Colon (tissue), 2 donors: ENCODE results near the gene FOXRED1.
A peak's percentile ranks its signal among the peaks of the same experiment; 100 is the strongest.
"Not testable (repeated sequence)": the region's sequence is repeated elsewhere in the genome, so short reads cannot be mapped to it uniquely, and the experiment has no call there.

ENCODE experiments used
- FAIRE-seq: peaks from 2 replicates; lab custom pipeline; 2012; peaks lifted over from hg19 to GRCh38; lab: Jason Lieb, UNC
- donor health status: control.
- donor health status: control.

Gene FOXRED1

DNA sequence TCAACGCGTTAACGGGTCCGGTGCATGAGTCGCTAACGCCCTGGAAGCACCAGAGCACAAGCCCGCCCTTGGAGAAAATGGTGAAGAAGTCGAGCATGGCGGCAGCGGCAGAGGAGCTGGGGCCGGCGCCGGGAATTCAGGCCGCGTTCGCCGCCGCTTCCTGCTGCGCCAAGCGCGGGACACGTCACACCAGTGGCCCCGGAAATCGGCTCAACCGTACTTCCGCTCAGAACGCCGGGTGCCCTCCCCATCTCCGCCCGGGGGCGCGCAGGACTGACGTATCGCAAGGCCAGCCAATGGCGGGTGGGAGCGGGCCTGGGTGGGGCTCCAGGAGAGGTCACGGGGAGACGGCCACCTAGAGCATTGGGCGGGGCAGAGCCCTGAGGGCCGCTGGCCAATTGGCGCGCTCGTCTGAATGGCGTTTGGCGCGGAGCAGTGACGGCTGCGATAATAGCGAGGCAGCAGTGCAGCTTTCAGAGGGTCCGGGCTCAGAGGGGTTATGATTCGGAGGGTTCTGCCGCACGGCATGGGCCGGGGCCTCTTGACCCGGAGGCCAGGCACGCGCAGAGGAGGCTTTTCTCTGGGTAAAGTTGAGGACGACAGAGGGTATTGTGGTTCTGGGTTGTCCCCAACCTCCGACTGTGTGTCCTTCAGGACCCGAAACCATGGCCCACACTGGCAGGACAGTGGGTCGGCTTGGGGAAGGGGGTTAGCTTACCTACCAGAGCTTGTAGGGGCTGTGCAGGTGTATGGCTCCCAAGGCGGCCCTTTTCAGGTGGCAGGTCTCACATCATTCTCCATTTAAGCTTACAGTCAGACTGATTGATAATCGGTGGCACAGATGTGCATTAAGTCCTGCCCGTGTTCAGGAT, at the start of gene FOXRED1, which contains the start of gene SRPRA:
Gene FOXRED1 (plus strand): TSS at position 447 of the 872 bp plus-strand sequence. CDS start 53 bp downstream, at position 500.
Gene SRPRA (minus strand): TSS at position 188 of the 872 bp plus-strand sequence. CDS start 91 bp downstream, at position 97.
- FAIRE-seq = peak; percentile 62

- FAIRE-seq = no peak
Measured at GRCh38 chr11:126219547-126219946, 49.4 kb upstream of the FOXRED1 start.

- no peak for FAIRE-seq
Measured at GRCh38 chr11:126224647-126225294, 44.2 kb upstream of the FOXRED1 start.

- no peak for FAIRE-seq
Measured at GRCh38 chr11:126225295-126225665, 43.7 kb upstream of the FOXRED1 start.

GRCh38 chr11:126226334-126227084, 42.4 kb upstream of the FOXRED1 start:
- no peak for FAIRE-seq

DNA sequence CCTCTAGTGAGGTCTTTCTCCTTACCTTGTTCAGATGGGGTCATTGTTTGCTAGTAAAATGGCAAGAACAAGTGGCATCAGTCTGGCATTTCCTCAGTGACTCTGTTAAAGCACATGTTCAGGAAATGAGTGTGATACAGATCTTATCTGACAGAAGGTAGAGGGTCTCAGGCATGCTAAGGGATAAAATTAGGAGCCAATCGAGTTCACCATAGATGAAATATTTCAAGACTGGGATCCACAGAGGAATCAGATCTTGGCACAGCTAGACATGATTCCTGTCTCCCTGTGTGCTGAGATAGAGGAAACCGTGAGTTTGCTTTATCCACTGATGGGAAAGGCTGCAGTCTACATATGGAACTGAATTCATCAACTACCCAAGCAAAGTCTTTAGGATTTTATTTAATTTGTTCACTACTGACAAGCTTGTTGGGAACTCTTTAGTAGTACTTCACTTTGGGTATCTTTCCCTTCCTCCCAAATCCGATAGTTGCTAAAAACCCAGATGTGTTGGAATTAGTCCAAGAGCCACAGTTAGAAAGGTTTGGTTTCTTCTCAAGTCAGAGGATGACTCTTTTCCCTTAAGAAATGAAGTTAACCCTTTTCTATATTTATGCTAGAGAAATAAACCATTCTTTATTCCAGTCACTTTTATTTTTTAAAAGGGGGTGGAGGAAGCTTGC, 39.0 kb upstream of the FOXRED1 start:
- no peak for FAIRE-seq

DNA sequence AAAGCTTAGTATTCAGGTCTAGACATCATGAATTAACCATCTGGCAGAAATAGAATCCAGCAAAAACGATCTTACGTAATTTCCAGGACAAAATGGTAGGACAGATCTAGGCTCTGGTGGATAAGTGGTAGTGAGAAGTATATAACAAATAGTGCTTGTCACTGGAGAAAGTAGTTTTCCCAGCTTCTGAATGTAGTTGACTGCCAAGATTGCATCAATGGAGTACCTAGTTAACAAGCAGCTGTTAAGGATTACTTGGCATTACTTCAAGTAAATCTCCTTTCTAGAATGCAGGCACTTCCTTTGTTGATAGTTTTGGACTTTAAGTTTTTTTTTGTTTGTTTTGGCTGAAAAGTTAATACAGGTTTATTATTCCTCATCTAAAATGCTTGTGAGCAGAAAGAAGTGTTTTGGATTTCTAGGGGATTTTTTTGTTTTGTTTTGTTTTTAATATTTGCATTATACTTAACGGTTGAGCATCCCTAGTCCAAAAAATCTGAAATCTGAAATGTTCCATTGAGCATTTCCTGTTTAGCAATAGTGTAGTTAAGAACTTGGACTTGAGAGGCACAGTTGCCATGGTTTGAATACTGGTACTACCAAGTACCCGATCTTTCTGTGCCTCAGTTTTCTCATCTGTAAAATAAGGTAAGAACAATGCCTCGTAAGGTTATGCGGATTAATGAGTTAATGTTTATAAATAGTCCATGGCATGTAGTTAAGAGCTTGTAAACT, 37.1 kb upstream of the FOXRED1 start:
- no peak for FAIRE-seq

DNA sequence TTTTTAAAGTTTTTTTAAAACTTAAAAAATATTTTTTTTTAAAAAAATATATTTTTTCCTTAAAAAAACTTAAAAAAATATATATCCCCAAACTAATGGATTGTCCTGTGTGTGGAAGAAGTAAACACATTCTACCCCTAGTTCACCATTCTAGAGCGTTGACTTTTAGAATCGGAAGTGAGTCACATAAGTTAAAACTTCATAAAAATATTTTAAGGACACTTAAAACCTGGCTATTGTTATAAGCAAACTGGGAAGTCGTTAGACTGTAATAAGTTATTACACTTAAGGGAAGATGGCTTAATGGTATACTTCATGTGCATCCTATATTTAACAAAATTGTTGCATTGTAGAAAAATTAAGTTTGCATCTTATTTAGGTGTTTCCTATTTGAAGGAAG, 36.3 kb upstream of the FOXRED1 start:
- FAIRE-seq = no peak

- FAIRE-seq = no peak
Measured at GRCh38 chr11:126233391-126233790, 35.6 kb upstream of the FOXRED1 start.

GRCh38 chr11:126246636-126247035, 22.3 kb upstream of the FOXRED1 start:
- no peak for FAIRE-seq

GRCh38 chr11:126253265-126253664, 15.7 kb upstream of the FOXRED1 start:
- FAIRE-seq = no peak

- no peak for FAIRE-seq
Measured at GRCh38 chr11:126254819-126255218, 14.1 kb upstream of the FOXRED1 start.

DNA sequence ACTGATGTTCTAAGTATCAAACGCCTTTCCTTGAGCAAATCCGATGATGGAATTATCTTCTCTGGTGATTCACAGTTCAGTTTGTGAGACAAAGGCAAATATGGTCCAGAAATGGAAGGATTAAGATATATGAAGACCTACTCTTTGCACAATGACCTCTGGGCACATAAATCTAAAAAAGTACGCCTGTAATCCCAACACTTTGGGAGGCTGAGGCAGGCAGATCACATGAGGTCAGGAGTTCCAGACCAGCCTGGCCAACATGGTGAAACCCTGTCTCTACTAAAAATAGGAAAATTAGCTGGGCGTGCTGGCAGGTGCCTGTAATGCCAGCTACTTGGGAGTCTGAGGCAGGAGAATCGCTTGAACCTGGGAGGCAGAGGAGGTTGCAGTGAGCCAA, 13.4 kb upstream of the FOXRED1 start:
- not testable (repeated sequence) for FAIRE-seq

DNA sequence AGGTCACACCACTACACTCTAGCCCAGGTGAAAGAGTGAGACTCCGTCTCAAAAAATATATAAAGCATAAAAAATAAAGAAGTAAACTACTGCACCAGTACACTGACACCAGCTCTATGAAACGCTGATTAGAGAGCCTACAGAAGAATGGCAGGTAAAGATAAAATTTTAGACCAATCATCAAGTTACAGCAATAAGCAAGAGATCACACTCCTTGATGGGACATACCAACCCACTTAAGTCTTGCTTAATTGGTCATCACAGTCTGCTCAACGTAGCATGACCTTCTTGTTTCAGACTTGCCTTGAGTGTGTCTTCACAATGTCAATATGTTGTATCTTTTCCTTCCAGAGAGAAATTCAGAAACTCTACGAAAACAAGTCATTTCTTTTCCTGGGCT, 12.7 kb upstream of the FOXRED1 start:
- FAIRE-seq = no peak

DNA sequence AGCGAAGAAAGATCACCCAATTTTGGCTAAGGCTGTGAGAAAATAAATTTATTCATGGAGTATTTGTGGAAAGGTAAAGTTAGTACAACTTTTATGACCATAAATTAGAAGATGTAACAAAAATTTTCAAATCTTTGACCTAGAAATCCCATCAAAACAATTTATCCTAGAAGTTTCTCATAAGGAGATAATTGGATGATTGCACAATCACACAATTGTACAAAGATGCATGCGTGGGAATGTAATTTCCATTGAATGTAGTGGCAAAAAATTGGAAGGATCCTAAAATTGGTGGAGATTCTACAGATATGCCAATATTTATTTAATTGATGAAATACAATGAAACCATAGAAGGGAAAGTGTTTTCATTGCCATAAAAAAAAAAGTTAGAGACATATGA, 11.8 kb upstream of the FOXRED1 start:
- FAIRE-seq = no peak

GRCh38 chr11:126257764-126258163, 11.2 kb upstream of the FOXRED1 start:
- FAIRE-seq = no peak

- FAIRE-seq = no peak
Measured at GRCh38 chr11:126262216-126262615, 6.7 kb upstream of the FOXRED1 start.

DNA sequence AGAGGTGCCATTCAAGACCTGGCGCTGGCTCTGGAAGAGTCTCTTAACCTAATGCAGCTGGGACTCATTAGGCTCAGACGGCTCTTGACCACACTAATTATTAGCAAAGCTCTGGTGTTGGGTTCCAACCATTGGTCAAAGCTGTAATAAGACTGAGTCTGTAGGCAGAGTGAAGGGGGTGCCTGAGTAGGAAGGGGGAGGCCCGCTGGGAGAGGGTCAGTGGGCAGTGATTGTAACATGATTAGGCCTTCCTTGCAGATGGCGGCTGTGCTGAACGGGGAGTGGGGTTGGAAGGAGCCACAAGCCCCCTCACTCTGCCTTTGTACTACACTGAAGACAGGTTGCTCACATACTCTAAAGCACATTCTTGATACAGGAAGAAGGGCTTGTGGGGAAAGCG, 5.5 kb upstream of the FOXRED1 start:
- no peak for FAIRE-seq

GRCh38 chr11:126265811-126266210, 3.1 kb upstream of the FOXRED1 start:
- FAIRE-seq = no peak

- no peak for FAIRE-seq
Measured at GRCh38 chr11:126267650-126268049, 1.3 kb upstream of the FOXRED1 start.

GRCh38 chr11:126268361-126268707, 620 bp upstream of the FOXRED1 start:
- no peak for FAIRE-seq

- no peak for FAIRE-seq
Measured at GRCh38 chr11:126277322-126277721, 8.4 kb downstream of the FOXRED1 start.
